K562 (cell line): ENCODE measurements around the gene MCFD2. TPM values are rescaled to one million over a fixed set of nuclear protein-coding genes. Genes with fewer than 3 reads are reported as not detected.

Experiments
- ATAC-seq: fragments of 200-7000 bp; cut with Tn5 transposase; 3 replicates; pipeline ENCODE4 v1.9.1; 2020; ENCODE audit warnings: moderate library complexity
- BruUV-seq: library from RNA; stranded (reverse); fragments of 400-500 nt; replicated peaks from 2 replicates; lab custom pipeline; 2021; lab: Mats Ljungman, UMichigan
- CTCF ChIA-PET: fragments of 300-600 bp; formaldehyde crosslinking; extraction: SDS; loops from one replicate; lab custom pipeline; 2021; ENCODE audit warnings: low intra/inter-chr PET ratio; lab: Yijun Ruan, JAX
- POLR2A ChIA-PET: fragments of 300-600, 350-650 bp; sonication (Branson Sonifier 250); formaldehyde crosslinking; extraction: SDS; loops from one replicate; lab custom pipeline; 2021; ENCODE audit warnings: antibody characterized with exemption, inconsistent platforms; lab: Yijun Ruan, JAX
- DNase-seq, 4 experiments: peaks; one replicate each; pipeline versions ENCODE4 v3.0.0 to v3.0.0-alpha.2; 2011 to 2018; ENCODE audit warnings: low spot score in 3 of 4, mixed read lengths in 3 of 4; ENCODE audit errors: extremely low read depth in 1 of 4
- FAIRE-seq: peaks from 2 replicates; lab custom pipeline; 2011; peaks lifted over from hg19 to GRCh38; lab: Jason Lieb, UNC
- H2AFZ ChIP-seq: 2 replicates; pipeline ENCODE4 v1.6.0; 2011; ENCODE audit warnings: low read depth, low read length, control low read depth, inconsistent platforms
- H3K27ac ChIP-seq: fragments of 200-600 bp; 3 replicates; pipeline ENCODE4 v1.8.0; 2011; ENCODE audit warnings: low read depth, mild to moderate bottlenecking, control low read depth, inconsistent platforms, low read length, moderate library complexity, mixed read lengths; ENCODE audit errors: extremely low read depth
- H3K27me3 ChIP-seq, 2 experiments: fragments of 300-600 bp in 1 of 2; 2 replicates in 1 of 2; 3 replicates in 1 of 2; pipeline versions ENCODE4 v1.6.0 to v1.8.0; 2011; ENCODE audit warnings: inconsistent platforms in 2 of 2, low read length in 2 of 2, mild to moderate bottlenecking in 1 of 2, mixed read lengths in 1 of 2, moderate library complexity in 1 of 2; ENCODE audit not compliant: control insufficient read depth in 2 of 2, insufficient read depth in 2 of 2
- H3K36me3 ChIP-seq: fragments of 300-600 bp; 3 replicates; pipeline ENCODE4 v1.8.0; 2011; ENCODE audit warnings: mild to moderate bottlenecking, low read length, inconsistent platforms; ENCODE audit not compliant: control insufficient read depth, insufficient read depth
- H3K4me1 ChIP-seq, 2 experiments: fragments of 200-600 bp in 1 of 2; replicated peaks in 1 of 2; 2 replicates in 1 of 2; 3 replicates in 1 of 2; pipeline versions ENCODE4 v1.5.1 to v1.8.0; 2011; ENCODE audit warnings: inconsistent platforms in 2 of 2, low read length in 2 of 2, mild to moderate bottlenecking in 1 of 2, mixed read lengths in 1 of 2, moderate library complexity in 1 of 2; ENCODE audit not compliant: control insufficient read depth in 2 of 2, insufficient read depth in 2 of 2
- H3K4me2 ChIP-seq: 2 replicates; pipeline ENCODE4 v1.6.1; 2011; ENCODE audit warnings: low read length, control low read depth, inconsistent platforms, mixed read lengths; ENCODE audit not compliant: insufficient read depth
- H3K4me3 ChIP-seq: fragments of 200-600 bp; sonication (generic), shearing (Covaris generic); 2 replicates; pipeline ENCODE4 v1.5.1; 2016; ENCODE audit warnings: control low read depth, inconsistent platforms
- H3K79me2 ChIP-seq: fragments of 200-600 bp; 3 replicates; pipeline ENCODE4 v1.8.0; 2011; ENCODE audit warnings: low read length, inconsistent platforms; ENCODE audit not compliant: control insufficient read depth, insufficient read depth
- H3K9ac ChIP-seq, 2 experiments: 2 replicates each; pipeline versions ENCODE4 v1.6.0 to v1.6.1; 2011; ENCODE audit warnings: low read depth in 2 of 2, low read length in 2 of 2, control low read depth in 1 of 2, inconsistent platforms in 1 of 2, mild to moderate bottlenecking in 1 of 2, mixed read lengths in 1 of 2; ENCODE audit not compliant: insufficient read depth in 1 of 2
- H3K9me1 ChIP-seq: one replicate; pipeline ENCODE4 v1.6.0; 2011; ENCODE audit warnings: inconsistent platforms, mild to moderate bottlenecking, low read length, moderate library complexity; ENCODE audit not compliant: control insufficient read depth, insufficient read depth
- H3K9me3 ChIP-seq: replicated peaks from 2 replicates; pipeline ENCODE4 v1.5.1; 2011; ENCODE audit warnings: low read depth, low read length, inconsistent platforms; ENCODE audit not compliant: control insufficient read depth, insufficient read depth
- H4K20me1 ChIP-seq: replicated peaks from 2 replicates; pipeline ENCODE4 v1.6.1; 2011; ENCODE audit warnings: low read length, inconsistent platforms, mixed read lengths; ENCODE audit not compliant: control insufficient read depth, insufficient read depth
- ARID2 ChIP-seq: fragments of 450-650 bp; IDR thresholded peaks from 2 replicates; pipeline ENCODE4 v1.6.1; 2017; ENCODE audit warnings: antibody characterized with exemption, mild to moderate bottlenecking
- CAMTA2 ChIP-seq: fragments of 250-450 bp; sonication (Bioruptor Pico); conservative IDR thresholded peaks from 2 replicates; pipeline ENCODE4 v1.5.1; 2022
- ELK3 ChIP-seq: fragments of 450-650 bp; formaldehyde crosslinking; IDR thresholded peaks from 2 replicates; pipeline ENCODE4 v1.4.0; 2020; ENCODE audit warnings: mild to moderate bottlenecking
- ERF ChIP-seq: fragments of 450-650 bp; formaldehyde crosslinking; IDR thresholded peaks from 2 replicates; pipeline ENCODE4 v1.4.0; 2020; ENCODE audit warnings: mild to moderate bottlenecking, mixed read lengths
- ETV5 ChIP-seq: sonication (generic); formaldehyde crosslinking; IDR thresholded peaks from 2 replicates; pipeline ENCODE4 v1.4.0; 2020; ENCODE audit warnings: low read depth, mild to moderate bottlenecking, missing genetic modification reagents
- HMBOX1 ChIP-seq: sonication (generic); IDR thresholded peaks from 2 replicates; pipeline ENCODE4 v1.6.1; 2016
- NR3C1 ChIP-seq: sonication (generic); formaldehyde crosslinking; IDR thresholded peaks from 2 replicates; pipeline ENCODE4 v1.8.1; 2022; ENCODE audit warnings: missing genetic modification reagents
- RBM14 ChIP-seq: fragments of 200-400 bp; formaldehyde crosslinking; IDR thresholded peaks from 2 replicates; pipeline ENCODE4 v1.6.1; 2018; ENCODE audit warnings: low read depth, mild to moderate bottlenecking, low read length, moderate library complexity, borderline replicate concordance; ENCODE audit not compliant: insufficient read depth
- TCF7 ChIP-seq: sonication (generic); IDR thresholded peaks from 2 replicates; pipeline ENCODE4 v1.6.1; 2016; ENCODE audit warnings: antibody characterized with exemption, borderline replicate concordance
- ZFP30 ChIP-seq: fragments of 250-450 bp; sonication (Bioruptor Pico); IDR thresholded peaks from 2 replicates; pipeline ENCODE4 v1.8.0; 2022; ENCODE audit warnings: moderate library complexity, mild to moderate bottlenecking, inconsistent platforms, borderline replicate concordance
- ZNF639 ChIP-seq, 2 experiments: fragments of 200-800 bp in 1 of 2; sonication (Bioruptor generic) in 1 of 2; sonication (generic) in 1 of 2; formaldehyde crosslinking in 1 of 2; IDR thresholded peaks in 1 of 2; conservative IDR thresholded peaks in 1 of 2; 2 replicates each; pipeline versions ENCODE4 v1.5.0 to v1.6.1; 2016 to 2020; ENCODE audit warnings: missing compliant biosample characterization in 1 of 2, missing genetic modification characterization in 1 of 2, missing genetic modification reagents in 1 of 2
- WGBS: fragments of 100-300 bp; shearing (Covaris generic); methylation state at CpG from one replicate; pipeline ENCODE4 v1.1.6; 2016; ENCODE audit warnings: low coverage, mixed read lengths; ENCODE audit not compliant: insufficient coverage; ENCODE audit errors: missing lambda C conversion rate; 5-methylcytosine and 5-hydroxymethylcytosine counted together
- in situ Hi-C: fragments of 300-500 bp; cut with MboI; formaldehyde crosslinking; loops from 4 replicates; pipeline ENCODE4 v1.15.0; 2018; ENCODE audit warnings: inconsistent platforms, mixed read lengths
- intact Hi-C: fragments of 100-400 bp; cut with micrococcal nuclease; formaldehyde crosslinking; loops from 2 replicates; pipeline ENCODE4 v1.14.2; 2022
- polyA plus RNA-seq, 8 experiments: library from polyadenylated mRNA; depleted of rRNA in 4 of 8; stranded (reverse) in 5 of 8; unstranded in 3 of 8; fragments of >200 nt; fragmentation: Nextera tagmentation in 2 of 8; fragmentation: Illumina TruSeq in 1 of 8; extraction: Ambion mirVana in 2 of 8; extraction: Trizol in 1 of 8; gene quantifications; 2 replicates each; pipeline versions ENCODE4 v1.2.1 to v1.2.3, GENCODE V29; 2011 to 2014; ENCODE audit warnings: inconsistent platforms in 1 of 8, missing spikeins in 1 of 8
- total RNA-seq, 7 experiments: library from RNA; depleted of rRNA in 6 of 7; stranded (reverse); fragments of >200 nt in 6 of 7; fragmentation: Illumina TruSeq in 2 of 7; extraction: Trizol in 2 of 7; gene quantifications; 2 replicates each; pipeline versions ENCODE4 v1.2.1 to v1.2.3, GENCODE V29; 2011 to 2021; ENCODE audit warnings: low replicate concordance in 1 of 7

Gene MCFD2
- total and polyA plus RNA-seq, 9 of the 15 experiments (the other 6 are each of a cell fraction or from before 2014, with no cell fraction given) = 78.6 to 237 (median 123) TPM

DNA sequence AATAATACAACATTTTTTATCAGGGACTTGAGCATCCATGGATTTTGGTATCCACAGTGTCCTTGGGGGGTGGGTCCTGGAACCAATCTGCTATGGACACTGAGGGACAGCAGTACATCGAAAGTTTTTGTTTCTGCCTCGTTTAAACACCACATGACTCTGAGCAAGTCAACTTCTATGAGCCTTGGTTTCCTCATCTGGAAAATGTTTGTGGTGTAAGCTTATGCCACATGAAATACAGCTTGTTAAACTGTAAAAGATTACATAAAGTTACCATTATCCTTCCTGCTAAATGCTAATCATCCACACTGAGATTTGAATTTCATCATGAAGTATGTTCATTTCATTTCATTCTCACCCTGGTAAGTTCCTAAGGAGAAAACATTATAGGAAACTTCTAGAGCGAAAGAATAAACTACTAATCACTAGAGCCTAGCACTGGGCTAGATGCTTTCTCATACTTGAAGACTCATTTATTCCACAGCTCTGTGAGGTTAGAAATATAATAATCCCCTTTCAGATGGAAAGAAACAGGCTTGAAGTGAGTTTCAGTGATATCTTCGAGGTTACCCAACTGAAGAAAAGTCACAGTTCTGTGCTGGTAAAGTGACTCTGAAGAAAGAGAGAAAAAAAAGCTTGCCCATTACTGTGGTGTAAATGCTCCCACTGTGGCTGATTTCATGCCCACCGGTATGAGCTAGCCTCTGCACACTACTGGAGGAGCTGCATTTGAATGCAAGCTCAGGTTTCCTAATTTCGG, 29.2 kb downstream of the MCFD2 start:
- CTCF ChIA-PET = no interaction called here
- Histone ChIP-seq H3K9me1 (no peaks in the 10 kb centered on the region), H3K27ac (no peak overlapping the region), H3K4me2 (no peak overlapping the region), H2AFZ (no peak overlapping the region), H3K4me3 (no peak overlapping the region), H4K20me1 (no peaks in the 10 kb centered on the region; the same call in 1 of the 2 replicates), H3K9ac (no peak overlapping the region), H3K9me3 (no peaks in the 10 kb centered on the region), H3K4me1 (no peaks in the 10 kb centered on the region), H3K79me2 (no peaks in the 10 kb centered on the region), H3K27me3 (peaks cover 14 to 41% of the 10 kb centered on the region in 2 experiments), H3K36me3 (no peaks in the 10 kb centered on the region)
- FAIRE-seq = no peak
- DNase-seq = no peak
- ATAC-seq = no peak
- in situ Hi-C loops (loop anchor here (5.0 kb wide), 1 partner anchor 234 kb away; no protein-coding TSS in a partner anchor), intact Hi-C loops (loop anchor here (5.0 kb wide), 2 partner anchors 254 to 436 kb away; no protein-coding TSS in a partner anchor)
- TF ChIP-seq ZFP30 = no peak
- TF ChIP-seq ETV5 (CRISPR knock-in tag) = no peak
- no peak for TF ChIP-seq NR3C1
- no peak for TF ChIP-seq TCF7
- POLR2A ChIA-PET = interaction anchor here (0.8 to 1.5 kb wide), 3 partner anchors 193 to 382 kb away, joined by 3 to 4 read pairs (median 3); no protein-coding TSS in a partner anchor
- no TSS peak for BruUV-seq
- 1% methylated on average over 6 of the region's 6 CpGs for WGBS

DNA sequence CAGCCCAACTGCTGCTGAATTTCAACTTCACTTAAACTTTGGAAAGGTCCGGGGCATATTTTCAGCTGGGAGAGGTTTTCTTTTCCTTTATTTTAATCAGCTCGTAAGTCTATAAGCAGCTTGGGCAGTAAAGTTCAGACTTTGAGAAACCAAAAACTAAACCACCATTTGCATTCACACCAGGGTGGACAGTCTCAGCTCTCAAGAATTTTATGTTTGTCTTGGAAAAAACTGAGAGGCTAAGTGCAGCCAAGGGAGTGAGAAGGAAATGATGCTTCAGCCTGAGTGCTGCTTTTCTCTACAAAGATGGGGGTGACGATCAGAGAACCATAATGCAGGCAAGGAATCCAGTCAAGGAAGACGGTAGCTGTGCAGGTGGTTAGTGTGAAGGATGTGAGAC, 30.2 kb downstream of the MCFD2 start:
- H3K9me3 ChIP-seq = no peaks in the 10 kb centered on the region
- H3K4me1 ChIP-seq = no peaks in the 10 kb centered on the region
- no TSS peak for BruUV-seq
- 0% methylated on average over 4 of the region's 4 CpGs for WGBS
- ChIA-PET CTCF (no interaction called here), POLR2A (interaction anchor here (0.9 to 1.5 kb wide), 5 partner anchors 9 to 267 kb away, joined by 3 to 4 read pairs (median 3); no protein-coding TSS in a partner anchor)
- H3K36me3 ChIP-seq = no peaks in the 10 kb centered on the region
- in situ Hi-C loops (loop anchor here (5.0 kb wide), 1 partner anchor 233 kb away; no protein-coding TSS in a partner anchor), intact Hi-C loops (loop anchor here (5.0 kb wide), 2 partner anchors 253 to 437 kb away; no protein-coding TSS in a partner anchor)
- FAIRE-seq (peak; percentile 6), ATAC-seq (no peak), DNase-seq (no peak)
- no peak overlapping the region for H2AFZ ChIP-seq
- no peak overlapping the region for H3K4me3 ChIP-seq
- H3K27ac ChIP-seq = no peak overlapping the region
- H3K9me1 ChIP-seq = no peaks in the 10 kb centered on the region
- no peak overlapping the region for H3K4me2 ChIP-seq
- peaks cover 14 to 51% of the 10 kb centered on the region in 2 experiments for H3K27me3 ChIP-seq
- H4K20me1 ChIP-seq = no peaks in the 10 kb centered on the region; the same call in 1 of the 2 replicates
- no peaks in the 10 kb centered on the region for H3K79me2 ChIP-seq
- no peak overlapping the region for H3K9ac ChIP-seq
- TF ChIP-seq ELK3 (CRISPR knock-in tag) = no peak
- TF ChIP-seq ZNF639 (CRISPR knock-in tag; conservative IDR thresholded peaks at IDR 0.05 in 1 of 2, IDR thresholded peaks at IDR 0.05 in 1 of 2) = no peak
- TF ChIP-seq CAMTA2 (CRISPR knock-in tag) = no peak
- no peak for TF ChIP-seq HMBOX1
- no peak for TF ChIP-seq RBM14
- no peak for TF ChIP-seq ARID2
- no peak for TF ChIP-seq ERF (CRISPR knock-in tag)
